ENCODE results near the gene ZNF317.

The ZNF317 gene

DNA sequence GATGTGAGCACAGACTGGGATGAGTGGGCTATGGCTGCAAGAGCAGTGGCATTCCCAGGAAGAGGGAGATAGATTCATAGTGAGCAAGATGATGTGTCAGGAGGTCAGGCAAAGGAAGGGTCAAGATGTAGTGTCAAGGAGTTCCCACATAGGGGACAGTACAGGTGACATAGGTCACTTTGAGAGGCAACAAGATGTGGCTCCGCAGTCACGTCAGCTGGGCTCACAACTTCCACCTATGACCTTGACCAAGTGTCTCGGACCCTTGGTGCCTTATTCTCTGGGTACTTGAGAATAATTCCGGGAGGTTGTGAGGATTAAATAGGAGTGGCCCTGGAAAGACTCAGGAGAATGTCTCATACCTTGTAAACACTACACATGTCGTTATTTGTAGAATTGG is 10.5 kb downstream of the ZNF317 start:
- no peak for TF ChIP-seq FOXP2 (optimal IDR thresholded peaks at IDR 0.05; ENCODE audit: borderline replicate concordance, extremely low read depth, extremely low read length, insufficient read depth)
- TF ChIP-seq SIN3A (IDR thresholded peaks at IDR 0.05; ENCODE audit: borderline replicate concordance, insufficient read depth, low read length): no peak
- TF ChIP-seq POLR2AphosphoS5 (IDR thresholded peaks at IDR 0.05; ENCODE audit: low read depth, low read length): no peak
- no peak for TF ChIP-seq TAF1 (IDR thresholded peaks at IDR 0.05; ENCODE audit: borderline replicate concordance, insufficient read depth, low read length)
- TF ChIP-seq, protein P1, sequence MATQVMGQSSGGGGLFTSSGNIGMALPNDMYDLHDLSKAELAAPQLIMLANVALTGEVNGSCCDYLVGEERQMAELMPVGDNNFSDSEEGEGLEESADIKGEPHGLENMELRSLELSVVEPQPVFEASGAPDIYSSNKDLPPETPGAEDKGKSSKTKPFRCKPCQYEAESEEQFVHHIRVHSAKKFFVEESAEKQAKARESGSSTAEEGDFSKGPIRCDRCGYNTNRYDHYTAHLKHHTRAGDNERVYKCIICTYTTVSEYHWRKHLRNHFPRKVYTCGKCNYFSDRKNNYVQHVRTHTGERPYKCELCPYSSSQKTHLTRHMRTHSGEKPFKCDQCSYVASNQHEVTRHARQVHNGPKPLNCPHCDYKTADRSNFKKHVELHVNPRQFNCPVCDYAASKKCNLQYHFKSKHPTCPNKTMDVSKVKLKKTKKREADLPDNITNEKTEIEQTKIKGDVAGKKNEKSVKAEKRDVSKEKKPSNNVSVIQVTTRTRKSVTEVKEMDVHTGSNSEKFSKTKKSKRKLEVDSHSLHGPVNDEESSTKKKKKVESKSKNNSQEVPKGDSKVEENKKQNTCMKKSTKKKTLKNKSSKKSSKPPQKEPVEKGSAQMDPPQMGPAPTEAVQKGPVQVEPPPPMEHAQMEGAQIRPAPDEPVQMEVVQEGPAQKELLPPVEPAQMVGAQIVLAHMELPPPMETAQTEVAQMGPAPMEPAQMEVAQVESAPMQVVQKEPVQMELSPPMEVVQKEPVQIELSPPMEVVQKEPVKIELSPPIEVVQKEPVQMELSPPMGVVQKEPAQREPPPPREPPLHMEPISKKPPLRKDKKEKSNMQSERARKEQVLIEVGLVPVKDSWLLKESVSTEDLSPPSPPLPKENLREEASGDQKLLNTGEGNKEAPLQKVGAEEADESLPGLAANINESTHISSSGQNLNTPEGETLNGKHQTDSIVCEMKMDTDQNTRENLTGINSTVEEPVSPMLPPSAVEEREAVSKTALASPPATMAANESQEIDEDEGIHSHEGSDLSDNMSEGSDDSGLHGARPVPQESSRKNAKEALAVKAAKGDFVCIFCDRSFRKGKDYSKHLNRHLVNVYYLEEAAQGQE (IDR thresholded peaks at IDR 0.05; ENCODE audit: insufficient read depth in 1 of 2, low read depth in 2 of 2, low read length in 2 of 2): no peak

DNA sequence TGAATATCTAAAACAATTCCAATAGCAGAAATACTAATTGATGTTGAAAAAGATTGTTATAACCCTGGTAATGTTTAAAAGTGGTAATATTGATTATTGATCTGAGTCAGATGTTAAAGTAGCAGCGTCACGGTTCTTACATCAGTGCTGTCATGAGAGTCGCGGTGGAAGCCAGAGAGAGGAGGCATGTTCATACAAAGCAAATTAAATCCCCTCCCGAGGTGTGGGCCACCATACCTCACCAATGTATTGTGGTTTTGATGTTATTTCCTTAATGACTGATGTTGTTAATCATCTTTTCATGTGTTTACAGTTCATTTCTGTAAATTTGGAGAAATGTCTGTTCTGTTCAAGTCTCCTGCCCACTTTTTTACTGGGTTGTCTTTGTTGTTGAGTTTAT is 11.2 kb downstream of the ZNF317 start:
- TF ChIP-seq, protein P1 (IDR thresholded peaks at IDR 0.05; ENCODE audit: insufficient read depth in 1 of 2, low read depth in 2 of 2, low read length in 2 of 2): no peak
- TF ChIP-seq FOXP2 (optimal IDR thresholded peaks at IDR 0.05; ENCODE audit: borderline replicate concordance, extremely low read depth, extremely low read length, insufficient read depth) (no peak), POLR2AphosphoS5 (IDR thresholded peaks at IDR 0.05; ENCODE audit: low read depth, low read length) (no peak), SIN3A (IDR thresholded peaks at IDR 0.05; ENCODE audit: borderline replicate concordance, insufficient read depth, low read length) (no peak)

DNA sequence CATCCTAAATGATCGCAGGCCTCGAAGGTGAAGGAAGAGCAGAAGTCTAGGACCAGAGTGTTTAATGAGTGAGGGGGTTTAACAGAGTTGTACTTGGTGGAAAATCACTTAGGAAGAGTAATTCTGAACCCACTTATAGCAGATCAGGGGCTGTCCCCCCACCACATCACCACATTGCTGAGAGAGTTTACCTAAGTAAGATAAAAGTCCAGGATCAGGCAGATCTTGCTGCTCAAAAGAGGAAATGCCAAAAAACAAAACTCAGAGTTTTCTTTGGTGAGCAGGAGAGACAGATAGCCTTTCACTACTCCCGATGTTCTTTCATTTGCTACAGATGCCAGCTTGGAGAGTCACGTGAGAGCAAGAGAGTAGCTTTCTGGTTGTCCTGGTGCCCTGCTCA is 15.4 kb downstream of the ZNF317 start:
- TF ChIP-seq POLR2AphosphoS5 (IDR thresholded peaks at IDR 0.05; ENCODE audit: low read depth, low read length): no peak
- TF ChIP-seq TAF1 (IDR thresholded peaks at IDR 0.05; ENCODE audit: borderline replicate concordance, insufficient read depth, low read length): no peak
- no peak for TF ChIP-seq FOXP2 (optimal IDR thresholded peaks at IDR 0.05; ENCODE audit: borderline replicate concordance, extremely low read depth, extremely low read length, insufficient read depth)
- TF ChIP-seq, protein P1 (IDR thresholded peaks at IDR 0.05; ENCODE audit: insufficient read depth in 1 of 2, low read depth in 2 of 2, low read length in 2 of 2): no peak
- no peak for TF ChIP-seq SIN3A (IDR thresholded peaks at IDR 0.05; ENCODE audit: borderline replicate concordance, insufficient read depth, low read length)

DNA sequence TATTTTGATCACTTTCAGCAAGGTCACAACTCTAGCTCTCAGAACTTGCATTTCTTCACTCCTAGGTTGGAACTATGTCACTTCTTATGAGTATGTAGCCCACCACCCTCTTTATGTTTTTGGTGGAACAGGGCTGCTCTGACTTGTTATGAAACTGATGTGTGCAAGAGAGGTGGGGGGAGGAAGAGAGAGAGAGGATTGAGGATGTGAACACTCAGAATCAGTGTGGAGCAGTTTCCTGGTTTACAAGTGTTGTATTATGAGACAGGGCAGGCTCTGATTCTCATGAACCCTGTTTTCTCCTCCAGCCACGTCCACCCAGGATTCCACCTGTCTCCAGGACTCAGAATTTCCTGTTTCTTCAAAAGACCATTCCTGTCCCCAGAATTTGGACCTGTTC is 16.1 kb downstream of the ZNF317 start:
- TF ChIP-seq FOXP2 (optimal IDR thresholded peaks at IDR 0.05; ENCODE audit: borderline replicate concordance, extremely low read depth, extremely low read length, insufficient read depth): no peak
- TF ChIP-seq SIN3A (IDR thresholded peaks at IDR 0.05; ENCODE audit: borderline replicate concordance, insufficient read depth, low read length): no peak
- no peak for TF ChIP-seq TAF1 (IDR thresholded peaks at IDR 0.05; ENCODE audit: borderline replicate concordance, insufficient read depth, low read length)
- TF ChIP-seq, protein P1 (IDR thresholded peaks at IDR 0.05; ENCODE audit: insufficient read depth in 1 of 2, low read depth in 2 of 2, low read length in 2 of 2): no peak
- no peak for TF ChIP-seq POLR2AphosphoS5 (IDR thresholded peaks at IDR 0.05; ENCODE audit: low read depth, low read length)

DNA sequence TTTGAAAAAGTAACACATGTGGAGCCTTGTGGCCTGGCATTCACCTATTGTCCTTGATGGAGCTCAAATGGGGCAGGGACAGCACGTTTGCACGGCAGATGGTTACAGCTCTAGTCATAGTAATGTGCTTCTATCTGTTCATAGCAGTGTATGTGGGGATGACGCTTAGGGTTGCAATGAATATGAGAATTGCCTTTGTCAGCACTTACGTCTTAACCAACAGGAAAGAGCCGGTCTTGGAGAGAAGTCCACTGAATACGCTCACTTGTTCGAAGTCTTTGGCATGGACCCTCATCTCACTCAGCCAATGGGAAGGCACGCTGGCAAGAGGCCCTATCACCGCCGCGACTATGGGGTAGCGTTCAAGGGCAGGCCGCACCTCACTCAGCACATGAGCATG is 19.7 kb downstream of the ZNF317 start:
- TF ChIP-seq TAF1 (IDR thresholded peaks at IDR 0.05; ENCODE audit: borderline replicate concordance, insufficient read depth, low read length) (no peak), SIN3A (IDR thresholded peaks at IDR 0.05; ENCODE audit: borderline replicate concordance, insufficient read depth, low read length) (no peak), POLR2AphosphoS5 (IDR thresholded peaks at IDR 0.05; ENCODE audit: low read depth, low read length) (no peak), FOXP2 (optimal IDR thresholded peaks at IDR 0.05; ENCODE audit: borderline replicate concordance, extremely low read depth, extremely low read length, insufficient read depth) (no peak)
- TF ChIP-seq, protein P1 (IDR thresholded peaks at IDR 0.05; ENCODE audit: insufficient read depth in 1 of 2, low read depth in 2 of 2, low read length in 2 of 2): no peak
